Astrocyte of the spinal cord (primary cell): Measurements from ENCODE around the gene CC2D1A.
A peak's percentile ranks its signal among the peaks of the same experiment; 100 is the strongest.

Source experiments
- DNase-seq: peaks from one replicate; pipeline ENCODE4 v3.0.0; 2011; ENCODE audit warnings: low read depth, low spot score
- H3K4me3 ChIP-seq: 2 replicates; pipeline ENCODE4 v1.5.1; 2011; ENCODE audit warnings: low read depth, mild to moderate bottlenecking, low read length, moderate library complexity
- CTCF ChIP-seq: IDR thresholded peaks from 2 replicates; pipeline ENCODE4 v1.5.1; 2012; ENCODE audit warnings: low read depth, mild to moderate bottlenecking, low read length, inconsistent platforms
- in situ Hi-C: cut with HindIII; loops from 2 replicates; pipeline ENCODE4 v1.10.0; 2017; ENCODE audit warnings: low sequenced_read_pairs

The CC2D1A gene

GRCh38 chr19:13870873-13871272 lies 35.1 kb upstream of the CC2D1A start:
- no peak for DNase-seq
- H3K4me3 ChIP-seq = no peak overlapping the region
- TF ChIP-seq CTCF = no peak
- in situ Hi-C loops = no loop called here

GRCh38 chr19:13872339-13872694 lies 33.7 kb upstream of the CC2D1A start:
- in situ Hi-C loops = no loop called here
- no peak overlapping the region for H3K4me3 ChIP-seq
- TF ChIP-seq CTCF = no peak
- no peak for DNase-seq

- TF ChIP-seq CTCF = peak; percentile 35
- no peak for DNase-seq
- in situ Hi-C loops = no loop called here
- H3K4me3 ChIP-seq = peak overlapping the region; percentile 27
These were observed 33.2 kb upstream of the CC2D1A start for GRCh38 chr19:13872695-13873389.

- no peak for TF ChIP-seq CTCF
- in situ Hi-C loops = no loop called here
- H3K4me3 ChIP-seq = no peak overlapping the region
- DNase-seq = no peak
These were observed 32.0 kb upstream of the CC2D1A start for GRCh38 chr19:13873834-13874515.

GRCh38 chr19:13875824-13876223 lies 30.2 kb upstream of the CC2D1A start:
- TF ChIP-seq CTCF = no peak
- in situ Hi-C loops = loop anchor here (25.0 kb wide), 1 partner anchor 211 kb away; the partner anchor contains the start of genes C19orf67 and SAMD1
- DNase-seq = no peak
- H3K4me3 ChIP-seq = no peak overlapping the region

- no peak for TF ChIP-seq CTCF
- H3K4me3 ChIP-seq = no peak within 1 kb of the TSS
- no peak for DNase-seq
- in situ Hi-C loops = loop anchor here (25.0 kb wide), 1 partner anchor 210 kb away; the partner anchor contains the start of genes C19orf67 and SAMD1
These were observed 29.2 kb upstream of the CC2D1A start, which contains the start of gene NANOS3 for GRCh38 chr19:13876834-13877233. Gene NANOS3 (plus strand): TSS chr19:13877134. CDS start chr19:13877249, 115 bp downstream.
